Activated B cell treated with CpG ODN at 0.5 μM for 24 hours (primary cell): ENCODE measurements around the gene GPR85. TPM values are rescaled to one million over a fixed set of nuclear protein-coding genes. Genes with fewer than 3 reads are reported as not detected.

Source experiments
- ATAC-seq: fragments of 200-7000 bp; cut with Tn5 transposase; one replicate; pipeline ENCODE4 v1.10.0; 2021; ENCODE audit warnings: low read depth, mild to moderate bottlenecking, moderate library complexity
- CTCF ChIA-PET: fragments of 350-600 bp; sonication (Branson Sonifier 250); formaldehyde crosslinking; loops from one replicate; lab custom pipeline; 2021; ENCODE audit warnings: antibody characterized with exemption; lab: Charles Lee
- POLR2A ChIA-PET: fragments of 350-600 bp; sonication (Branson Sonifier 250); formaldehyde crosslinking; loops from one replicate; lab custom pipeline; 2021; ENCODE audit warnings: antibody characterized with exemption; lab: Charles Lee
- DNase-seq: peaks from one replicate; pipeline ENCODE4 v3.0.0; 2022
- H3K27ac Mint-ChIP-seq: one replicate; pipeline ENCODE4 v1.8.0; 2020; ENCODE audit warnings: mixed read lengths
- H3K27me3 Mint-ChIP-seq: one replicate; pipeline ENCODE4 v1.8.0; 2021; ENCODE audit warnings: mixed read lengths
- H3K36me3 Mint-ChIP-seq: one replicate; pipeline ENCODE4 v1.8.0; 2021; ENCODE audit warnings: low read depth, mixed read lengths
- H3K4me1 Mint-ChIP-seq: one replicate; pipeline ENCODE4 v1.8.0; 2021; ENCODE audit warnings: mixed read lengths
- H3K4me3 Mint-ChIP-seq: one replicate; pipeline ENCODE4 v1.8.0; 2020; ENCODE audit warnings: mild to moderate bottlenecking, mixed read lengths
- H3K9me3 Mint-ChIP-seq: one replicate; pipeline ENCODE4 v1.8.0; 2020; ENCODE audit warnings: mixed read lengths
- intact Hi-C: fragments of 100-400 bp; cut with micrococcal nuclease; formaldehyde crosslinking; loops from one replicate; pipeline ENCODE4 v1.15.1; 2024
- total RNA-seq: library from RNA; stranded (reverse); gene quantifications from 2 replicates; pipeline ENCODE4 v1.2.3, GENCODE V29; 2022
- TF ChIP-seq, protein P1 (sequence below): fragments of 200-600 bp; IDR thresholded peaks from one replicate; pipeline ENCODE4 v1.8.0; 2022; ENCODE audit warnings: antibody characterized with exemption, mild to moderate bottlenecking

The GPR85 gene
- total RNA-seq, 1 donor from 2014 or later = not detected

GRCh38 chr7:113045379-113045778 is 41.2 kb downstream of the GPR85 start:
- no peak overlapping the region for H3K4me3 Mint-ChIP-seq
- peaks cover 2% of the 10 kb centered on the region for H3K27me3 Mint-ChIP-seq
- H3K4me1 Mint-ChIP-seq = no peaks in the 10 kb centered on the region
- intact Hi-C loops = no loop called here
- H3K27ac Mint-ChIP-seq = no peak overlapping the region
- H3K36me3 Mint-ChIP-seq = no peaks in the 10 kb centered on the region
- ChIA-PET POLR2A (no interaction called here), CTCF (no interaction called here)
- no peak for DNase-seq
- peaks cover 2% of the 10 kb centered on the region for H3K9me3 Mint-ChIP-seq
- ATAC-seq = no peak
- TF ChIP-seq, protein P1, sequence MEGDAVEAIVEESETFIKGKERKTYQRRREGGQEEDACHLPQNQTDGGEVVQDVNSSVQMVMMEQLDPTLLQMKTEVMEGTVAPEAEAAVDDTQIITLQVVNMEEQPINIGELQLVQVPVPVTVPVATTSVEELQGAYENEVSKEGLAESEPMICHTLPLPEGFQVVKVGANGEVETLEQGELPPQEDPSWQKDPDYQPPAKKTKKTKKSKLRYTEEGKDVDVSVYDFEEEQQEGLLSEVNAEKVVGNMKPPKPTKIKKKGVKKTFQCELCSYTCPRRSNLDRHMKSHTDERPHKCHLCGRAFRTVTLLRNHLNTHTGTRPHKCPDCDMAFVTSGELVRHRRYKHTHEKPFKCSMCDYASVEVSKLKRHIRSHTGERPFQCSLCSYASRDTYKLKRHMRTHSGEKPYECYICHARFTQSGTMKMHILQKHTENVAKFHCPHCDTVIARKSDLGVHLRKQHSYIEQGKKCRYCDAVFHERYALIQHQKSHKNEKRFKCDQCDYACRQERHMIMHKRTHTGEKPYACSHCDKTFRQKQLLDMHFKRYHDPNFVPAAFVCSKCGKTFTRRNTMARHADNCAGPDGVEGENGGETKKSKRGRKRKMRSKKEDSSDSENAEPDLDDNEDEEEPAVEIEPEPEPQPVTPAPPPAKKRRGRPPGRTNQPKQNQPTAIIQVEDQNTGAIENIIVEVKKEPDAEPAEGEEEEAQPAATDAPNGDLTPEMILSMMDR = no peak

GRCh38 chr7:113044394-113044793 is 42.2 kb downstream of the GPR85 start:
- Mint-ChIP-seq H3K4me3 (no peak overlapping the region), H3K4me1 (no peaks in the 10 kb centered on the region), H3K27ac (no peak overlapping the region), H3K36me3 (no peaks in the 10 kb centered on the region), H3K9me3 (no peaks in the 10 kb centered on the region), H3K27me3 (no peaks in the 10 kb centered on the region)
- intact Hi-C loops = no loop called here
- no peak for DNase-seq
- ChIA-PET CTCF (no interaction called here), POLR2A (no interaction called here)
- TF ChIP-seq, protein P1 = no peak
- ATAC-seq = no peak

GRCh38 chr7:113040849-113041248 is 45.8 kb downstream of the GPR85 start:
- Mint-ChIP-seq H3K4me3 (no peak overlapping the region), H3K27me3 (no peaks in the 10 kb centered on the region), H3K27ac (no peak overlapping the region), H3K36me3 (no peaks in the 10 kb centered on the region), H3K9me3 (no peaks in the 10 kb centered on the region), H3K4me1 (no peaks in the 10 kb centered on the region)
- CTCF ChIA-PET = no interaction called here
- intact Hi-C loops = no loop called here
- POLR2A ChIA-PET = interaction anchor here (0.6 kb wide), 1 partner anchor 44 kb away, joined by 3 read pairs; no protein-coding TSS in a partner anchor
- TF ChIP-seq, protein P1 = no peak
- ATAC-seq = no peak
- DNase-seq = no peak

- intact Hi-C loops = no loop called here
- POLR2A ChIA-PET = no interaction called here
- CTCF ChIA-PET = no interaction called here
Measured at GRCh38 chr7:113033959-113034358, 52.7 kb downstream of the GPR85 start.

More at GRCh38 chr7:113033959-113034358, 52.7 kb downstream of the GPR85 start:
- Mint-ChIP-seq H3K9me3 (no peaks in the 10 kb centered on the region), H3K36me3 (no peaks in the 10 kb centered on the region), H3K27ac (no peak overlapping the region), H3K27me3 (peaks cover 10% of the 10 kb centered on the region), H3K4me3 (no peak overlapping the region), H3K4me1 (no peaks in the 10 kb centered on the region)
- ATAC-seq (no peak), DNase-seq (no peak)
- TF ChIP-seq, protein P1 = no peak

Other genes with a start within 250 kb of the GPR85 start
- 28.7 and 30.6 TPM in 2 replicates for gene SMIM30, start 31.7 kb upstream of the GPR85 start, total RNA-seq